GM21786 (cell line): ENCODE results near the gene HOXA10.

ENCODE experiments used
- ATAC-seq: cut with Tn5 transposase; IDR thresholded peaks from one replicate; pipeline ENCODE4 v1.9.1; 2021; ENCODE audit not compliant: unreplicated experiment

The HOXA10 gene

GRCh38 chr7:27168265-27168947, 5.7 kb downstream of the HOXA10 start:
- no peak for ATAC-seq

- no peak for ATAC-seq
Observed at GRCh38 chr7:27167916-27168264, 6.2 kb downstream of the HOXA10 start.

DNA sequence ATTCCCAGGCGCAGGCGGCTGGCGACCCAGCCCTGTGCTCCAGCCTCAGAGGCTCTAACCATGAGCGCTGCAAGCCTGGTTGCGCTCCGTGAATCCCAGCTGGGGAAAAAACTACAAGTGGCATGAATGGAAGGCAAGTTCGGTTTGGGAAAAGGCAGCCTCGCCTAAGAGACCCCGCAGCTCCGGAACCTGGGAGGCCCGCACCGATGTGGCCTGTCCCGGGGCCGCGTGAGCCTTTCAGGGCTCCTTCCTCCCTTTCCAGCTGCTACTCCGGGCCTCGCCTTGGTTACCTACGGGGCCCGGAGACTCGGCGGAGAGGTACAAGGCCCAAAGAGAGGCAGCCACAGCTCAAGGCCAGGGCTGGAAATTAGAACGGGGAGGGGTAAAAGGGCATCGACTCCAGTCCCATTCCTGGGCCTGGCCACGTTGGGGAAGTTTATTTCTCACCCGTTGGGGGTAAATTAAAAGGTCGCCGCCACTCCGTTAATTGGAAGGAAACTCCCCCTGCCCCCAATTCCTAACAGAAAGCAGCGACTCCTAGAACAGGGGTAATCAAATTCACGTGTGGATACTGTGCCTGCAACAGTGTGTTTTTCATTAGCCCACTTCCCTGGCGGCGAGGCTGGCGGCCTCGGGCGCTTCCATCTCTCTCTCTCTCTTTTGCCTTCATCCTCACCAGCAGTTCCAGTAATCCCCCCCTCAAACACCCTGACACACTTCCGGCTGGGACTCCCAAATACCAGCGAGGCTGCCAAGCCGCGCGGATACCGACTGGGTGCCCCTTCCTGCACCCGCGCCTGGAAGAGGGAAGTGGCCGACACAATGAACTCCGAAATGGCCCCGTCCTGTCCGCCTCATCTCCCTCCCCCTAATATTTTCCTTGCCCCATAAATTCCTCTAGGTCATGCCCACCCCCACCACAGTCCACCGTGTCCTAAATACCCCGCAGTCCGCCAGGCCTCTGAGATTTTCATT, 7.3 kb downstream of the HOXA10 start:
- no peak for ATAC-seq

- no peak for ATAC-seq
Observed at GRCh38 chr7:27165996-27166530, 8.1 kb downstream of the HOXA10 start.

DNA sequence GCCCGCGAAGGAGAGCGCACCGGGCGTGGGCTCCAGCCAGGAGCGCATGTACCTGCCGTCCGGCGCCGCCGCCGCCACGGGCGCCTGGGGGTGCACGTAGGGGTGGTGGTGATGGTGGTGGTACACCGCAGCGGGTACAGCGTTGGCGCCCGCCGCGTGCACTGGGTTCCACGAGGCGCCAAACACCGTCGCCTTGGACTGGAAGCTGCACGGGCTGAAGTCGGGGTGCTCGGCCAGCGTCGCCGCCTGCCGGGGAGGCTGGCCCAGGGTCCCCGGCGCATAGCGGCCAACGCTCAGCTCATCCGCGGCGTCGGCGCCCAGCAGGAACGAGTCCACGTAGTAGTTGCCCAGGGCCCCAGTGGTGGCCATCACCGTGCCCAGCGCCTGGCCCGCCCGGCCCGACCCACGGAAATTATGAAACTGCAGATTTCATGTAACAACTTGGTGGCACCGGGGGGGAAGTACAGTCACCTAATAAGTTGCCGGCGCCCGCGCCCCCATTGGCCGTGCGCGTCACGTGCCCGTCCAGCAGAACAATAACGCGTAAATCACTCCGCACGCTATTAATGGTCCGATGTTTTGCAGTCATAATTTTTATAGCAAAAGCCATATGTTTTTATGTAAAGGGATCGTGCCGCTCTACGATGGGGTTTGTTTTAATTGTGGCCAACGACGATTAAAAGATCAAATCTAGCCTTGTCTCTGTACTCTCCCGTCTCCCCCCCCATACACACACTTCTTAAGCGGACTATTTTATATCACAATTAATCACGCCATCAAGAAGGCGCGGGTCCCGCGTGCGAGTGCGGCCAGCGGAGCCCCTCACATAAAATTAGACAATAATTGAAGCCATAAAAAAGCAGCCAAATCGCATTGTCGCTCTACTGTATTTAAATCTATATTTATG, 8.8 kb downstream of the HOXA10 start, which contains the start of gene HOXA9:
Gene HOXA9, minus strand, starts transcription at position 449 of the 907 bp plus-strand sequence. Its CDS starts 80 bp downstream, at position 369.
- ATAC-seq: no peak

DNA sequence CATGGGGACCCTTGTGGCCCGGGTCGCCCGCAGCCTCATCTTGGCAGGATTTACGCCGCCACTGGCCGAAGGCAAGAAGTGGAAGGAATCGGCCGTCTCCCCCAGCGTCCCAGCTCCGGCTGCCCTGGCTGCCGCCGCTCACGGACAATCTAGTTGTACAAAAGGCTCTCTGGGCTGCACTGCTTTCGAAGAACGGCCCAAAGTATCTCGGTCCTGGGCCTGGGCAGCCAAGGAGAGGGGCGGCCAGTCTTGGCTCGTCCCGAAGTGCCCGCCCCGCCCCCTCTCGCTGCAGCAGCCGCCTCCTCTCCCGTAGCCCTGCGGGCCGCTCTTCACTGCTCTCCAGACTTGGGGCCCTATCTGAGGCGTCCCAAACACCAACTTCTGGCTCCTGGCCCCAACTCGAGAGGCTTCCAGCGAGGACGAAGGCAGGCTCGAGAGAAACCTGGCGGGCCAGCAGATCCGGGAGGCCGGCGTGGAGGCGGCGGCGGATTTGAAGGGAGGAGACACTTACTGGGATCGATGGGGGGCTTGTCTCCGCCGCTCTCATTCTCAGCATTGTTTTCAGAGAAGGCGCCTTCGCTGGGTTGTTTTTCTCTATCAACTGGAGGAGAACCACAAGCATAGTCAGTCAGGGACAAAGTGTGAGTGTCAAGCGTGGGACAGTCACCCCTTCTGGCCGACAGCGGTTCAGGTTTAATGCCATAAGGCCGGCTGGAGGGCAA, 9.6 kb downstream of the HOXA10 start:
- ATAC-seq: no peak

DNA sequence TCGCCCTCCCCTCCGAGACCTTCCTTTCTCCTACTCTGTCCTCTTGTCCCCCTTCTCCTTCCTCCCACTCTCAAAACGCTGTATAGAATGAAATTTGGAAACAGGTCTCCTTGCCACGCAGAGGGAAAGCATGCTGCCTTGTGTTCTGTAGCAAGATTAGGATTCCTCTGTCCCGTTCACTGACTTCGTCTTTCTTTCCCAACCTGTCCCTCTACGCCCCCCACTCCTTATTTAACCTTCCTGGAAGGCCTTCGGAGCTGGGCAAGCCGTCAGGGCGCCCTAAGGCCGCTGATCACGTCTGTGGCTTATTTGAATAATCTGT, 10.1 kb downstream of the HOXA10 start:
- no peak for ATAC-seq

DNA sequence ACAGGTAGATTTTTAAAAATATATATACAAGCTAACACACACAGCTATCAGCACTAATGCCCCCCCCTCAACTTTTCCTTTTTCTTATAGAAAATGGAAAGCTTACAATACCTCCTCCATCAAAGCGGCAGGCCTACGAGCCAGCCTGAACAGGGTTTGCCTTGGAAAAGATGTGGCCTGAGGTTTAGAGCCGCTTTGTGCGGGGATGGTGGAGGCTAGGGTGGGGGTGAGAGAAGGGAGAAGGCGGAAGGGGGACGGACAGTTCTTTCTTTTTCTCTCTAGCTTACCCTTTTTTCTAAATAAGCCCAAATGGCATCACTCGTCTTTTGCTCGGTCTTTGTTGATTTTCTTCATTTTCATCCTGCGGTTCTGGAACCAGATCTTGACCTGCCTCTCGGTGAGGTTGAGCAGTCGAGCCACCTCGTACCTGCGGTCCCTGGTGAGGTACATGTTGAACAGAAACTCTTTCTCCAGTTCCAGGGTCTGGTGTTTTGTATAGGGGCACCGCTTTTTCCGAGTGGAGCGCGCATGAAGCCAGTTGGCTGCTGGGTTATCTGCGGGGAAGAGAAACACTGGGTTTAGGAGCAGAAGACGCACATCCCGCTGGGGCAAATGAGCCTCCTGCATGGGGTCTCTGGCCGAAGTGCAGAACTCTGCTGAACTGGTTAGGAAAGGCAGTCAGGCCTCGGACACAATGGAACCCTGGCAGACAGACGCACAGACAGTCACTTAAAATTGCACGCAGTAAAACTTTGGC, 10.7 kb downstream of the HOXA10 start:
- no peak for ATAC-seq

DNA sequence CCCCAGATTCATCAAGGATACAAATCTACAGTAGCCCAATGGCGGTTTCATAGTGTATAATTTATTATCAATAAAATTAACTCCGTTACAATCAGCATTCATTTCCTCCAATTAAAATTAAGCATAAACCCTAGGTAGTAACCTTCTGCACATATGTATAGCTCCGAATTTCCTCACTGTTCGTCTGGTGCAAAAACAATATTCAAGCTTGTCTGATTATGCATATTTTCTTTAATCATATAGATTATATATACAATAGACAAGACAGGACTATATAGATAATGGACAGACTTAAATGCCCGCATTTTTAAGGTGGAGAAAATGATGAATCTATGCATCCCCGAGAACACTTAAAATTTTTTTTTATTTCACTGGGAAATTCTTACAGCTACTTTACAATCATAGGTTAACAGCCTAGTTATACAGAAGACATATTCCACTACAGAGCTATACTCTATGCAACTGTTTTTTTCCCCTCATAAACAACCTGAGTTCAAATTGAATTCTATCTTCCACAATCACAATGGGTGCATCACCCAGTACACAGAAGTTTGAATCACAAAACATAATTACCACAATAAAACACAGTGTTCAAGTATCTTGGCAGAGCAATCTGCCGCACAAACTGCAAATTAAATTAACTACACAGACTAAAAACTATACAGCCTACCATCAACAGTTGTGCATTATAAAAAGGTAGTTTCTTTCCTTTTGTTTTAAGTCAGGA, 11.4 kb downstream of the HOXA10 start:
- ATAC-seq: no peak

DNA sequence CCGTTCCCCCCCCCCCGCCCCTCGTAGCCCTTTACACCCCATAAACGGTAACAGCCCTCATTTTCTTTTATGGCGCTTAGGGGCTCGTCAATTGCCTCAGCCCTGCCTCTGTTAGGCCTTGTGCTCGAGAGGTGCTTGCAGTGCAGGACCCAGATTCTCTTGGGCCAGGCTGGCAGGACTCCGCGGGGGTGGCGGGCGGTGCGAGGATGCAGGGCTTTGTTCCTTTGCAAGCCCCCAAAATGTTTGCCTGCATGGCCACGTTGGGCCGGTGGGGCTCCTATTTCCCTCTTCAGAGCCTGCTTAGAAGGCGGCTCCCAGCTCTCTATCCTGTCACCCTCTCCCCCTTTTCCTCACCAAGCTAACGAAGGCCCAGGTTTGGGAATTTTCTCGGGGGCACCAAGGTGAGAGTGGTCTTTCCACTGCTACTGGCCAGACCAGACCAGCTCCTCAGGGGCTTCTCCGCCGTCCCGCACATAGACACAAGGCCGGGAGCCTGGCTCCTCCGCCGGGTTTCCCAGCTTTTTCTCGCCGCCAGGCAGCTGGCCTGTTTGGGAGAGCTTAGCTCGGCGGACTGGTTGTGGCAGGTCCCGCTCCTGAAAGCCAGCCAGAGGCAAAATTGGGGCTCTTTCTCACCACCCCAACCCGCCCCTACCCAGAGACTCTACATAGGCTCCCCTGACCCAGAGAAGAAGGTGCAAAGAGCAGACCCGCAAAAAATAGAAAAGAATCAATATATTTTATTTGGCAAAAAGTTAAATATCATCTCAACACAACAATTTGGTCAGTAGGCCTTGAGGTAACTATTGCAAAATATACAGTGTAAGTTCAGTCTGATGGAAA, 12.2 kb downstream of the HOXA10 start:
- ATAC-seq: no peak

DNA sequence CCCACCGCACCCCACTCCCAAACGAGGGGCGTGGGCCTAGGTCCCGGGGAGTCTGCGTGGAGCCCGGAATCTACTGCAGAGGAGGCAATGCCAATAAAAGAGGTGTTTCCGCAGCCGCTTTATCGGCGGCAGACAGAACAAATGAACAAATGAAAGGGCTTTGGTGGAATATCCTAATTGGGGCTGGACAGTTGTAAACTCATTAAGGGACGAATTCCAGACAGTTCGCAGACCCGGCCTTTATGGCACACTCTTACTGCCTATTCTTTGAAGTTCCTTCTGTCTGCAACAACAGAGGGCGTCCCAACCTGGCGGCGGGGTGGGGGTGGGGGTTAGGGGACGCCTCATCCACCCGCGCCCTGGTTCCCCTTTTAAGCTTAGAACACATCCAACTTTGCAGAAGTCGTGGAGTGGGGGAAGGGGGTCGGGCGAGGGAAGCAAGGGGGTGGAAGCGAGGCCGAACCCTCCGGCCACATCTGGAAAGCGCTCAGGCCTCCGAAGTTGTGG, 12.9 kb downstream of the HOXA10 start:
- no peak for ATAC-seq

DNA sequence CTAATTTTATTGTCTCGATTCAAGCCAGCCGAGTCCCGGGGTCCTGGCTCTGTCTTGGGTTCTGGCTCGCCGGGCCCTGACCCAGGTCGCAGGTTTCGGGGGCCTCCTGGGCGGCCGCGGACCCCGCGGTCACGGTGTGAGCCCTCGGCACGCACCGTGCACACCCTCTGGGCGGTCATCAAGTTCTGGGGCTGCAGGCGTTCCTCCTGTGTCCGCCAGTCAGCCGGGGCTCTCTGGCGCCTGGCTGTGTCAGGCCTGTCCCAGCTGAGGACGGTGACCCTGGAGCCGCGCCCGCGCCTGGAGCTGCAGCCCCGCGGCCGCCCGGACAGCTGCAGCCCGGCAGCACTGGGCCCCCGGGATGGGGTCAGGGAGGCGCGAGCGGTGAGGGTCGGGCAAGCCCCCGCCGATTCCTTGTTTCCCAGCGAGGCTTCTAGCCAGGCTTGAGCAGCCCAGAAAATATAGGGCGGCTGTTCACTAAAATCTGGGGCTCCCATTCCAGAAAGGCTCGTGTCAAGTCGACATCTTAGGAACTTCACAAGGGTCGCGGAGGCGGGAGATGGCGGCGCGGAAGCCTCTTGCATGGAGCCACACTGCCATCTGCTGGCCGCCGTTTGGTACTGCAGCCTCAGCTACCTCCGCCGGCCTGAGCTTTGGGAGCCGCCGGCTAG, 13.4 kb downstream of the HOXA10 start:
- peak; percentile 69 for ATAC-seq

GRCh38 chr7:27160145-27160545, 14.0 kb downstream of the HOXA10 start:
- no peak for ATAC-seq

DNA sequence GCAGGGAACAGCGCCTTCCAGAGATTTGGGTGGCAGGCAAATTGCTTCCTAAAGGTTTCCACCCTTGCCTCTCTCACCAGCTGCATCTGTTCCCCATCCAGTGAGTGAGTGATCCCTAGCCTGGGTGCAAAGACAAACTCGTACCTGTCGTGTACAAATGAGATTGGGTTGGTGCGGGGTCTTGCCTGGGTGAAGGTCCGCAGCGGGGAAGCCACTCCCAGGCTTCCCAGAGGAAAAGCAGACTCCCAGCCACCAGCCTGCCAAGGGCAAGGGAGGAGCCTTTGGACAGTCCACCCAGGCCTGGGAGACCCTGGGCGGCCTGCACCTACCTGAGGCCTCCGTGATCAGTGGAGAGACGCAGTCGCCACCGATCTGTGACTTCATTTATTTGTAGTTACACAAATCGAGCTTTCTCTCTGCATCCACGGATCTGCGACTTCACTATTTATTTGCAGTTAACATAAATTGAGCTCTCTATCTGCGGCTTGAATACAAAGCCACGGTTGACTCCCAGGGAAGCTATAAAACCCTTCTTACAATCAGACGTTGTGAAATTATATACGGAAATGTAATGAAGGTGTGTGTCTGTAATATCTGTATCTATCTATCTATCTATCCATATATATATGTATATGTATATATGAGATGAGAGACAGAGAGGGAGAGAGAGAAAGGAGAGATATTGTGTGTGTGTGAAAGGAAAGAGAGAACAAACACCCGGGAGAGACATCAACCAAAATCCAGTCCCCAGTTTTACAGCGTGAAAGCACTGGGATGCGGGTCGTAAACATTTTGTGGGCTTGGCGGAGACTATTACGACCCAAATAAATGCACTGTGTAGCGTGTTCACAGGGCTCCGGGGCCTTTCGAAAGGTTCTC, 14.6 kb downstream of the HOXA10 start:
- no peak for ATAC-seq

- ATAC-seq: no peak
Observed at GRCh38 chr7:27158436-27159265, 15.5 kb downstream of the HOXA10 start.
